Vagina (tissue), 2 donors: Measurements from ENCODE around the gene ZNF438.

ENCODE experiments used
- POLR2A ChIP-seq, 2 donors: fragments of 450-650 bp; IDR thresholded peaks; one replicate each; pipeline ENCODE4 v1.6.1; 2017; ENCODE audit warnings: antibody characterized with exemption in 2 of 2, mild to moderate bottlenecking in 2 of 2, moderate library complexity in 2 of 2
- POLR2AphosphoS5 ChIP-seq, 2 donors: sonication (generic); formaldehyde crosslinking; IDR thresholded peaks; one replicate each; pipeline ENCODE4 v1.9.0; 2017; ENCODE audit warnings: antibody characterized with exemption in 2 of 2, mild to moderate bottlenecking in 2 of 2, low read depth in 1 of 2; ENCODE audit not compliant: insufficient read depth in 1 of 2
- TF ChIP-seq, protein P1 (sequence below), 3 experiments: fragments of 450-650 bp in 2 of 3; fragments of 200-600 bp in 1 of 3; sonication (generic) in 1 of 3; IDR thresholded peaks; one replicate each; pipeline ENCODE4 v1.5.1; 2017 to 2019; ENCODE audit warnings: antibody characterized with exemption in 3 of 3, mild to moderate bottlenecking in 2 of 3, moderate library complexity in 2 of 3

DNA sequence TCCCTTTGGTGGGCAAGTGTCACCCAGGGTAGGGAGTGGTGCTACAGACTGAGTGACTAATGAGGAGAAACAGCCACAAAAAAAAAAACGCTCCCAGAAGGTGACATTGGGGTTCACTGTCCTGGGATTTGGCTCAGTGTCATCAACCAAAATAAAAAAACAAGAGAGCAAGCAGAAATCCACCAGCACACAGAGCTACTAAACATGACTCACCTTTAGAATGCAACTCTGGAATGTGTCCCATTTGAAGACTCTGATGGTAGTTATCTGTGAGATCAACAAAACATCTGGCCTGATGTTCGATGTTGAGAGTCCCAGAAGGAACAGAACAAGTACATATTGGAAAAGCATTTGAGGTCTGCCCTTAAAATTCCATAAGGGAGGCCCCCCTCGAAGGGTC is 201.8 kb downstream of the ZNF438 start:
- TF ChIP-seq, protein P1, sequence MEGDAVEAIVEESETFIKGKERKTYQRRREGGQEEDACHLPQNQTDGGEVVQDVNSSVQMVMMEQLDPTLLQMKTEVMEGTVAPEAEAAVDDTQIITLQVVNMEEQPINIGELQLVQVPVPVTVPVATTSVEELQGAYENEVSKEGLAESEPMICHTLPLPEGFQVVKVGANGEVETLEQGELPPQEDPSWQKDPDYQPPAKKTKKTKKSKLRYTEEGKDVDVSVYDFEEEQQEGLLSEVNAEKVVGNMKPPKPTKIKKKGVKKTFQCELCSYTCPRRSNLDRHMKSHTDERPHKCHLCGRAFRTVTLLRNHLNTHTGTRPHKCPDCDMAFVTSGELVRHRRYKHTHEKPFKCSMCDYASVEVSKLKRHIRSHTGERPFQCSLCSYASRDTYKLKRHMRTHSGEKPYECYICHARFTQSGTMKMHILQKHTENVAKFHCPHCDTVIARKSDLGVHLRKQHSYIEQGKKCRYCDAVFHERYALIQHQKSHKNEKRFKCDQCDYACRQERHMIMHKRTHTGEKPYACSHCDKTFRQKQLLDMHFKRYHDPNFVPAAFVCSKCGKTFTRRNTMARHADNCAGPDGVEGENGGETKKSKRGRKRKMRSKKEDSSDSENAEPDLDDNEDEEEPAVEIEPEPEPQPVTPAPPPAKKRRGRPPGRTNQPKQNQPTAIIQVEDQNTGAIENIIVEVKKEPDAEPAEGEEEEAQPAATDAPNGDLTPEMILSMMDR (IDR thresholded peaks at IDR 0.05), result no peak
- TF ChIP-seq POLR2AphosphoS5 (IDR thresholded peaks at IDR 0.05; ENCODE audit: insufficient read depth in 1 of 2, low read depth in 1 of 2), result no peak
- TF ChIP-seq POLR2A (IDR thresholded peaks at IDR 0.05), result no peak
